ENCODE results near the gene ITPRIP.

ITPRIP gene

DNA sequence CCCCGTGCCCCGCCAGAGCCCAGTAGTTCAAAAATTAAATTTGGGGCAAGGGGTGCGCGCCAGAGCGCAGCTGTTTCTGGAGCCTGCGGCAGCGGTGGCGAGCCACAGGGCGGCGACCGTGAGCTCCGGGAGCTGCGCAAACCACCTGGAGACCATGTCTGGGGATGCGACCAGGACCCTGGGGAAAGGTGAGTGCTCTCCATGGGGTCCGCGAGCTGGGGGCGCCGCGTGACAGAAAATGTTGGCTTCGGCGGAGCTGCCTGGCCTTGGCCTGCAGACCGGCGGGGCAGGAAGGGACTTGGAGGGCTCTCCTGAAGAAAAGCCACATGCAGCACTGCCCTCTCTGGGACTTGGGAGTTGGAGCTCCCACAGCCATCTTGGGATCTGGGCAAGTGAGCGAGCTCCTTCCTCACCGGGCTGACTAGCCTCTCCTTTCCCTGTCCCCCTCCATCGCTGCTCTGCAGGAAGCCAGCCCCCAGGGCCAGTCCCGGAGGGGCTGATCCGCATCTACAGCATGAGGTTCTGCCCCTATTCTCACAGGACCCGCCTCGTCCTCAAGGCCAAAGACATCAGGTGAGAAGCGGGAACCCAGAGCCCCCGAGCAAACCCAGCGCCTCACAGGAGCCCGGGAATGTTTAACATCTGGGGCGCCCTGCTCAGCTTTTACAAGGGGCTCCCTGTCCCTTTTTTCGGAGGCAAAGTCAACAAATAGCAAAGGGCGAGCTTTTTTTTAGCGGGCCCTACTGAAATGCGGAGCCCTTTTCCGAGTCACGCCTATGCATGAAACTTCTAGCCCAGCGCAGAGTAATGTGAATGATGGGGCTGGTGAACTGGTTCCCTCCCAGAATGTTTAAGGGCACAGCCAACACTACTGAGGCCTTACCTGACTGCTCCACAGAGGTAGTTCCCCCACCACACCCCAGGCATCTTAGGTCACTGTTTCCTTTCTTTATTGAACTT is 63.2 kb downstream of the ITPRIP start:
- DNase-seq, result no peak

DNA sequence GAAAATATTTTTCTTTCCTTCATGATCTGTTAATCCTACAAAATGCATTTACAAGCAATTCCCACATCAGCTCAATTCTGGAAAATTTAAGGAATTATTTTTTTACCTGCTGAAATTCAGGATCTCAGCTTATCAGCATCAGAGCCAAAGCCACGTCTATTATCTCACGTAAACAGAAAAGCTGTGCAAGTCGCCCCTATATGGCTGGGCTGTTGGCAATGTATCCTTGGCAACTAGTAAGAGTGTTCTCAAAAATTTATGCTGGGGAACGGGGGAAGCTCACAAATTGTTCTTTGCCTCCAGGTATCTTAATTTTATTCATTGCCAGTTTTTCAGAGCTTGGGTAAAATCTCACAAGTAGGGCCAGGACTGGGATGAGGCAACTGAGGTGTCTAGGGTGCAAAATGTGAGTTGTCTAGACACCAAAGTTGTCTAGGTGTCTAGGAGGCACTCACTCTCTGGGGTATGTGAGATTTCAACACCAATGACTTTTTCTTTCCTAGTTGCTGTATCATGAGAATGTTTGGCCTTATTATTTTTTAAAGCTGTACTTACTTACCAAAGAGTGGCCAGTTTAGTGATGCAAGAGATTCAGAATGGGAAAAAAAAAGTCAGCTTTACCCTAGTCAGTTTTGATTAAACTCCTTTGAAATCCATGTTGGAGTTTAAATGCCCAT is 64.2 kb downstream of the ITPRIP start:
- no peak for DNase-seq

DNA sequence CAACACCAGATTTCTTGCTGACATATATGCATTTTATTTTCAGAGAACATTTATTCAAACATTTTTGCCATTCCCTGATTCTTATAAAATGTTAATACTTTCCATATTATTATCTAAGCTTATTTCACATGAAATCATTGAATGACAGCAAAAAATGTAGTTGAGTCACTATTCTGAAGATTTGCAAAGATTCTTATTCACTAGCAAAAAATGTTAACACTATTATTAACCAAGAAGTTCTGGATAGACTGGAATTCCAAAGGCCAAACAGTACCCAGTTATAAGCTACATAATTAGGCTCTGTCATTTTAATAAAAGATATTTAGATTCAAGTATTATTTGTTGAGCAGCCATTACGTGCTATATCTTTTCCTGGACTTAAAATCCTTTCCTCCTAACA is 65.0 kb downstream of the ITPRIP start:
- DNase-seq, result no peak

DNA sequence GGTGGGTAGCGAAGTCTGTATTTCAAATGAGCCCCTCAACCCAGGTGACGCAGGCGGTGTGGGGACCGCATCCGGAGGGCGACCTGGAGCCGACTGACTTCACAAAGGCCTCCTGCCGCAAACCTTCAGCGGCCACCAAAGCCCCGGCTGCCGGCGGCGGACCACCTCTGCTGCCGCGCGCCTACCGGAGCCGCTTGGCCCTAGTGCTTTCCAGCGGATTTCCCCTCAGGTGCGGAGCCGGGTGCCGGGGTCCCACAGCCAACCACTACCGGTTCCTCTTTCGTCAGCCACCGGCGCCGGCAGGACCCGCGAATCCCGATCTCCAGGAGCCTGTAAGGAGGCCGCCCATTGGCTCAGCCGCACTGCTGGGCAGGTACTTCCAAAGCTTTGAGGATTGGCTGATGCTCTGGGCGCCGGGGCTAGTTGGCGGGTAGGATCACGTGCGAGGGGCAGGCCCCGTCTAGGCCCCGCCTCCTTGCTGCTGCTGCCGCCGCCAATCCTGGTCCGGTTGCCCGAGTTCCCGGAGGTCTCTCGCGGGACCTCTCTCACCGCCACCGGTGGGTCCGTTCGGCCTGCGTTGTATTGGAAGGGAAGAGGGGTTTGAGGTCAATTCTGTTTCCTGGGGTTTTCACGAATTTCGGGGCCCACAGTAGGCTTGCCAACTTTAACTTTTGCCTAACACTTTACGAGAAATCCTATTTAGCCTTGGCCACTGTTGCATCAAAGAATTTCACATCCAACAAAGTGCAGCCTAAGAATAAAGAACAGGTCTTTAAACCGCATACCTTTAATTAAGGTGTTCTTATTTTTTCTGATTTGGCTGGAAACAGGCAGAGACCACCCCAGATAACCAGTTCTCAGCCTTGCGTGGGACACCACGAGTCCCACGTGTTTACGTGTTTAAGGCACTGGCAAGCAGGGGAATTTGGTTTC is 69.3 kb downstream of the ITPRIP start, which contains the start of gene GSTO2:
Gene GSTO2, plus strand, starts transcription at position 472 of the 933 bp plus-strand sequence. CDS start 5,732 bp downstream, outside the sequence.
- peak; percentile 97 for DNase-seq

GRCh38 chr10:104268405-104268712 is 69.9 kb downstream of the ITPRIP start:
- no peak for DNase-seq

GRCh38 chr10:104267721-104268404 is 70.4 kb downstream of the ITPRIP start:
- no peak for DNase-seq

DNA sequence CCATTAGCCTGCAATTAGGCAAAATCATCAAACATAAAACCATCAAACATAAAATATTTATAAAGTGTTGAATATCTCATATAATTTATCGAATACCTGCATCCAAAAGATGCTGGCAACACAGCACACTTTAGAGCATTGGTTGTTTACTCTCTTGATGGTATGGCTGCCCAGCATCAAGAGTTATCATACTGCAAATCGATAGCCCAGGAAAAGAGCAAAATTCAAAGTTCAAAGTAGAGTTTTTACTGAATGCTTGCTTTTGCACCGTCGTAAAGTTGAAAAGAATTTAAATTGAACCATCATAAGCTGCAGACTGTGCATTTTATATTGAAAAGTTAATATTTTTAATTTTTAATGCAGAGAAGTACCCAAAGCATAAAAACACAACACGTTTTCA is 73.5 kb downstream of the ITPRIP start:
- no peak for DNase-seq

- no peak for DNase-seq
Observed at GRCh38 chr10:104262055-104262454, 76.2 kb downstream of the ITPRIP start.

DNA sequence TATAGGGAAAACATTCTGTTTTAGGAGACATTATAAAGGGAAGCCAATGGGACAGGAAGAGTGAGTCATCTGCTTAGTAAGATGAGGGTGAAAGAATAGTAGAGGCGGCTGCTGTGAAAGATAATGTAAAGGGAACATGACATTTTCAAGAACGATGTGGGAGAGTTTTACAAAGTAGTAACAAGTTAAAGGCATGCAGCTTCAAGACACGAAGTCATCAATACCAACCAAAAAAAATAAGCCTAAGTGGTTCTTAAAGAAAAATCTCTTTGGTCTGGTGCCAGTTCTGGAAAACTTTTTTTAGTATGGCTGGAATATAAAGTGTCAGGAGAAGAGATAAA is 77.5 kb downstream of the ITPRIP start:
- DNase-seq, result no peak

DNA sequence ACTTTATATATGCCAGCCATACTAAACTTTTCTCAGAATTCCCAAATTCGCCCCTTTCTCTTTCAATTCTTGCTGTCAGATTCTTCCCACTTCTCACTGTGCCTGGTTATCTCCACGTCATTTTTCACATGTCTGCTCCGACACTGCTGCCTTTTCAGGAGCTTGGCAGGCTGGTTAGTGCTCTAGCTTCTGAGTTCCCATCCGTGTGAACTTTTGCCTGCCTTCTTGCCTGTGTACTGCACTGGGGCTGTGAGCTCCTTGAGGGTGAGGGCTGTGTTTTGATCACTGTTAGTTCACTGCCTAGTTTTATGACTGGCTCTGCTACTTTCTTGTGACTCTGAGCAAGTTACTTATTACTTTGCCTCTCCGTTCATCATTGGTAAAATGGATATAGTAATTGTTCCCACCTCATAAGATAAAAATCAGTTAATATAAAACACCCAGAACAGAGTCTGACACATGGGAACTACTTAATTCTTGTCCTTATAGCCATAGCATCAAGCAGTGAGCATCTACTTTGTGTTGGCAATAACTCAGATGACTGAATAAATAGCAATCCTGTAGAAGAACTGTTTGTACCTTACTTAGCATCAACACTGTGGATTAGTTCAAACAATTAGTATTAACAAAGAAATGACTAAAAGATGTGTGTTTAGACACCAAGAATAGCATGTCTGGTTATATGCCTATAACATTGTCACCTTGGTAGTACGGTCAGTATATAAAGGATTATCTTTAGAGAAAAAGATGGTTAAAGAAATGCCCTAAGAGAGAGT is 78.1 kb downstream of the ITPRIP start:
- no peak for DNase-seq
